ENCODE measurements around the gene EYA3.
A peak's percentile ranks its signal among the peaks of the same experiment; 100 is the strongest.

The EYA3 gene

DNA sequence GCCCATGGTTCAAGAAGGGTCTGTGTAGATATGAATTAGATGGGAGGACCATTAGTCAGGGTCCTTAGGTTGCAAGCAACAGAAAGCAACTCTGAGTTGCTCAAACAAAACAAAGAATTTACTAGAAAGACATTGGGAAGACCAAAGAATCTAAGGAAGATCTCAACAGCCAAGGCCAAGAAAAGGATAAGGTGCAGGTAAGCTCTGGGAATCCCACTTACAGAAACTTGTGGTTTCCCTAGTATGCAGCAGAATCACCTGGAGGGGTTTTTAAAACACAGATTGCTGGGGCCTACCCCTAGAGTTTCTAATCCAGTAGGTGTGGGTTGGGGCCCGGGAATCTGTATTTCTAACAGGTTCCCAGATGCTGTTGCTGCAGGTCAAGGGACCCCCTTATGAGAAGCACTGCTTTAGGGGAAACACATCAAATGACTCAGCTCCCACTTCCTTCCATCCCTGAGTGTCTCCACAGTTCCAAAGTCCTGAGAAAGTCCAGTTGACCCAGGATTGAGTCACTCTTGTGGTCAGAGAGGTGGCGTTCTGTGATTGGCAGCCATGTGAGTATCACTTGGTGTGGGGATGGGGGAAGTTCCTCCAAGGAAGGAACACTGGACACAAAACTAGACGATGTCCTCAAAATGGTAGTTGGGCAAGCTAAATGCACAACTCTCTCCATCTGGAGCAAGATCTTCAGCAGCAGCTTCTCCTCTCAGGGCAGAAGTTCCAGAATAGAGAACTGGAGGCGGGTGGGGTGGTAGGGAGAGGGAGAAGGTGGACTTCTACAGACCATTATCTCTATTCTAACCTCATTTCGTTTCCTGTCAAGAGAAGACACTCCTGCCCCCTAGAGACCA, 24.2 kb upstream of the EYA3 start:
- DNase-seq = peak; percentile 49

DNA sequence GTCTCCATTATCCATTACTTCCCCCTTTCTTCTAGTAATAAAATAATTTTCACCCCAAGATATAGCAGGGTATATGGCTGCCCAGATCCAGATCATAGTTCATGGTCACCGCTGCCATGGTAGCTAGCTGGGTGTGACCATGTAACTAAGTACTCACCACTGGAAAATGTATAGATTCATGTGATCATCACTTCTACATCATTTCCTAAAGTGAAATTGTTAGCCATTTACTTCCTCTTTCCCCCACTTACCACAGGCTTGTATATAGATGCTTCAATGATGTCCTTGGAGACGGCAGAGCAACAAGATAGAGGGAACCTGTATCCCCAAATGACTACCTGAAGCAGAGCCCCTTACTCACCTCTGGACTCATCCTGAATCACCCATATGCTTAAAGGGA, 22.7 kb upstream of the EYA3 start:
- DNase-seq = no peak

DNA sequence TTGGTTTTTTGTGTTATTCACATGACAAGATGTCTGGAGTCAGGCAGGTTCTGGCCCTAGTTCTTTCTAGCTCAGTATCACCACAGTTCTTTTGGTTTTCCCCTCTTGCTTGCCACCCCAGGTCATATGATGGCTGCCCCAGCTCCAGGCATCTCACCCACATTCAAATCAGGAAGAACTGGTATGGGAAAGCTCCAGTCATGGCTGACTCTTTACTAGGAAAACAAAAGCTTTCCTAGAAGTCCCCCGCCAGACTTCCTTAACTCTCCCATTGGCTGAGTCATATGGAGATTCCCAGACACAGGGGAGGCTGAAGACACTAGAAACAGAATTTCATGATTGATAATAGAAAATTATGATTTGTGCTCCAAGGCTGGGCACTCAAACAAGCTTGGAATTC, 22.1 kb upstream of the EYA3 start:
- DNase-seq = peak; percentile 24

DNA sequence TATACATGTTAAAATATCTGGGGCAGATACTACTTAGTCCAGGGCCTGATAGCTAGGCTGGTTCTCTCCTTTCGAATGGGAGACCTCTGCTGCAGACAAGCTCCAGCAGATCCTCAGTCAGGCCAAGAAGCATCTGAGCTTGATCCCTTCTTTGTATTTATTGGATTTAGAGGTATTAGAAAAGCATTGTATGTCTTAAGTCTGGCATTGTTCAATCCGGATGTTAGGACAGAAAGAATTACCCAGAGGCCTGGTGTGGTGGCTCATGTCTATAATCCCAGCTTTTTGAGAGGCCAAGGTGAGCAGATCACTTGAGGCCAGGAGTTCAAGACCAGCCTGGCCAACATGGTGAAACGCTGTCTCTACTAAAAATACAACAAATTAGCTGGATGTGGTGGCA, 21.2 kb upstream of the EYA3 start:
- no peak for DNase-seq

DNA sequence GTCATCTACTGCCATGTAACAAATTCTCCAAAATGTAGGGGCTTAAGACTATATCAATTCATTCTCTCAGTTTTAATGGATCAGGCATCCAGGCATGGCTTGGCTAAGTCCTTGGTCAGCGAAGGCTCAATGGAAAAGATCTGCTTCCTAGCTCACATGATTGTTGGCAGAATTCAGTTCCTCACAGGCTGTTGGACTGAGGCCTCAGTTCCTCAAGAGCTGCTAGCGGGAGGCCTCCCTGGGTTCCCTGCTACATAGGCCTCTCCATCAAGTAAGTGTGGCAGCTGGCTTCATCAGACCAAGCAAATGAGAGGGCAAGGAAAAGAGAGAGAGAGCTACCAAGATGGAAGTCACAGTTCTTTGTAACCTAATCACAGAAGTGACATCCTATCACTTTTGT, 19.6 kb upstream of the EYA3 start:
- no peak for DNase-seq

DNA sequence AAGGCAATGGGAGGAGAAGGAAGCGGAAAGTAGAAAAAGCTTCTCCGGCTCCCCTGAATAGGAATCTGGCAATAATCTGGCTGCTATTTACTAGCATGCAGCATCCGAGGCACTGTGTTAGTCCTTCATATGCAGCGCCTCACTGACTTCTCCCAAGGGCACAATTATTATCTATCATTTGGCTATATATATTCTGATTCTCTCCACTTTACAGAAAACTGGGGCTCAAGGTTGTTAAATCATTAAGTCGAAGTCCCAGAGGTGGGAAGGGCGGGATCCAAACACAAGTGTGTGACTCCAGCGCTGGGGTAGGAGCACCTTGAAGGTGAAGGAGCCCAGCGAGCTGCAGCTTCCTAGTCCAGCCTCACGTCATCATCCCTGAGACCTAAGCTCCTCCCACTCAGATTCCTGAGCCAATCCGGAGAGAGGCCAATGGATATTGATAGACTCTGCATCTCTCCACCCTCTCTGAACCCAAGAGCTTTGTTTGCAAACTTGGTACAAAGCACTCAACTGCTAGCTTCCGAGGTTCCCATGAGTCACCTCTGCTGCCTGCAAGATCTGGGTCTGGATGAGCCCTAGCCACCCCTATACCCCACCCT, 16.6 kb upstream of the EYA3 start:
- peak; percentile 55 for DNase-seq

DNA sequence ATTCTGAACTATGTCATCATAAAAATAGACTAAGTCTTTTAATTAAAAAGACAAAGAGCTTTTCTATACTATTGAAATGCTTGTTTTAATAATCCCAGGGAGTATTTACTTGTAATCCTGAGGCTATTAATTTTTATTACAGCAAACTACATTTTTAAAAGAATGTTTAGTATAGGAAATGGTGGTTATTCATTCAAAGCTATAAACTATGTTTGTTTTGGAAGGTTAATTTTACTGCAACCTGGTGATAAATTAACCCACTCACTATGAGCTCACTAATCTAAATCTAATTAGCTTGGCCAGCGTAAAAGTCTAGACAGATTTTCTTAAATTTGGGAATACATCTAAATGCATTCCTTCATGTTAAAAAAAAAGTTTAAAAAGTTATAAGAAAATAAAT, 13.8 kb upstream of the EYA3 start:
- no peak for DNase-seq

DNA sequence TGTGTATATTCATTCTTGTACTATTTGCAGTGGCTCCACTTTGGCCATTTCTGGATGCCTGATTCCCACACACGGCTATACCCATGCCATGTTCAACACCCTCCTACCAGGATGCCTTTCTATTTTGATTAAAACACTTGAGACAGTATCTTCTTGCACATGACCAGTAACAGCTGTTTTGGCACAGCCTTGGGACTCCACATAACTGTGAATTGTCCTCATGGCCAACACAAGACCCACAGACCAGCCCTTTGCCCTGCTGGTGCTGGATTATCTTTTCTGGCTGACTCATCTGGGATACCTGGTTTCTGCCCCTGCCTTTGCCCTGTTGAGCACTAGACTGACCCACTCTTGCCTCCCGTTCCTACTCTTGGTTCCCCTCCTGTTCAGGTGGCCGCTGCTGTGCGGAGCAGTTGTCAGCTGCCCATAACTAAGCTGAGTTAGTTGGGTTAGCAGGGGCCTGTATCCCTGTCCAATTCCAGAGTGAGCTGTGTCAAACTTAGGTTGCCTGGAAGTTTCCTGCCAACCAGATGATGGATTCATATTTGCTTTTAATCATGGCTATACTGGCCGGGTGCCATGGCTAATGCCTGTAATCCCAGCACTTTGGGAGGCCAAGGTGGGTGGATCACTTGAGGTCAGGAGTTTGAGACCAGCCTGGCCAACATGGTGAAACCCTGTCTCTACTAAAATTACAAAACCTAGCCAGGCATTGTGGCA, 10.8 kb upstream of the EYA3 start:
- no peak for DNase-seq

DNA sequence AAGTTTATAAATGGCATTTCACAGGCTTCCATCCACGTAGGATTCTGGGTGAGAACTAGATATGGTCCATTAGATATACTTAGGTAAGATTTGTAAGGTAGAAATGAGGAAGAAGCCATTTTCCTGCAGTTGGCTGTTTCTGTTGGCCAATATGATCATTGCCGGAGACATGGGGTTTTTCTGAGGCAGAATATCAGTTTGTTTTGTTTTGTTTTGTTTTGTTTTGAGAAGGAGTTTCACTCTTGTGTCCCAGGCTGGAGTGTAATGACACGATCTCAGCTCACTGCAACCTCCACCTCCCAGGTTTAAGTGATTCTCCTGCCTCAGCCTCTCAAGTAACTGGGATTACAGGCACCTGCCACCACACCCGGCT, 8.7 kb upstream of the EYA3 start:
- no peak for DNase-seq

DNA sequence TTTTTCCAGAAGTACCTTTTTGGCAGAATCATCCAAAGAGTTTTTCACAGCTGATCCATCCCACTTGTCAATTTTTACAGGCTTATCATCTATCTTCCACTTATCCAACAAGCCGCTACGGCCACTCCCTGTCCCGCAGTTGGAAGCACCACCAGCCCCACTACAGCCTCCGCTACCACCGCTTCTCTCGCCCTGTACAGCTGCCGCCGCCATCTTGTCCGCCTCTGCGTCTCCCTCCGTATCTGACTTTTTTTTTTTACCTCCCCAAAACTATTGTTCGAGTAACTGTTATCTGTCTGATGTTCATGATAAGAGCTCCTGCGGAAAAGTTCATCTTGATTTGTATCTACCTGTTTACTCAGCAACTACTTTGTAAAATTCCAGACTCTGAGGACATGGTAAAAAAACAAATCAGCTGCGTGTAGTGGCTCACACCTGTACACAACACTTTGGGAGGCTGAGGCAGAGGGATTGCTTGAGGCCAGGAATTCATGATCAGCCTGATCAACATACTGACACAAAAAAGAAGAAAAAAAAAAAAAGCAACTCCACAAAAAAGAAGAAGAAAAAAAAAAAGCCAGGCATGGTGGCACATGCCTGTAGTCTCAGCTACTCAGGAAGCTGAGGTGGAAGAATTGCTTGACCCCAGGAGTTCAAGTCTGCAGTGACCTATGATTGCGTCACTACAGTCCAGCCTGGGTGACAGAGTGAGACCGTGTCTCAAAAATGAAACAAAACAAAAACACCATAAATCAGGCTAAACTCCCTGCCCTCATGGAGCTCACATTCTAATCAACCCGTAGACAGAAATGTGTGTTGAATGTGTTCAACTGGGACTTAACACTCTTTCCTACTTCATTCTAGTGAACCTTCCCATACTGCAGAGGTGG, 8.0 kb upstream of the EYA3 start:
- DNase-seq = no peak

DNA sequence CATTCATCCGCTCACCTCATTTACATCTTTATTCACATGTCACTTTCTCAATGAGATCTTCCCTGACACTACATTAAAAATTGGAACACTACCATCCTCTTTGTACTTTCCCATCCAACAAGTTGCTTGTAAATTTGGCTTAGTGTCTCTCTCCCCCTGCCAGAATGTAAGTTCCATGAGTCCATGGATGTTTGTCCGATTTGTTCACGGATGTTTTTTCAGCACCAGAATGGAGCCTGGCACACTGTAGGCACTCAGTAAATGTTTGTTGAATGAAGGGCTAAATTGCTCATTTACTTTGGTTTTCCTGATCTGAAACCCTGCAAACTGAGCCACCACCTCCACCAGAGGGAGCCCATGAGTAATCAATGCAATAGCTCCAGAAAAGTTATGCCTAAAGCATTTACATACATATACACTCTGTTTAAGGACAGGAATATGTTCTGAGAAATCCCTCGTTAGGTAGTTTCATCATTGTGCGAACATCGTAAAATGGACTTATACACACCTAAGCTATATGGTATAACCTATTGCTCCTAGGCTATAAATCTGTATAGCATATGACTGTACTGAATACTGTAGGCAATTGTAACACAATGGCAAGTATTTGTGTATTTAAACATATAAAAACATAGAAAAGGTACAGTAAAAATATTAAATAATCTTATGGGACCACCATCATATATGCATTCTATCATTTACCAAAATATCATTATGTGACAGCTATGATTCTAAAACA, 2.8 kb upstream of the EYA3 start:
- peak; percentile 59 for DNase-seq

DNA sequence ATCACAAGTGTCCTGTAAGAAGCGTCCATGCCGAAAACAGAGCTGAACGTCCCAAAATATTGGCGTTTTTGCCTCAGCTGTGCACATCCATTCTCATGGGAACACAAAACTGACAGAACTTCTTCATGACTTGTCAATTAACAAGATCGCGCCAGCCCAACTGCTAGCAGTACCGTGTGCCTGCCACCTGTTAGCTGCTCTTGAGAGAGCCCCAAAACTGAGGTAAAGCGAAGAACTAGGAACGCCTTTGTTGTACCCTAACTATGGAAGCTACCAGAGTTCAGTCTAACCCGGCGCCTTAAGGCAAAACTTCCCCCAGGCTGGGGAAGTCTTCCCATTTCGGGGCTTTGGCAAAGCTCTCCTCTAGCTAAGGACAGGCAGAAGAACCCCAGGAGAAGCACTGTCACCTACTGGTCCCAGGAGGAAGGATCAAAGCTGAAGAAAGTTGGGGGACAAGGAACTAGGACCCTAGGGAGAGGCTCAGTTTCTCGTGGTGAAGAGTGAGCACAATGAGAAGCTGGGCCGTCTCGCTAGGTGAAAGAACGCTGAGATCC, 719 bp downstream of the EYA3 start:
- no peak for DNase-seq

DNA sequence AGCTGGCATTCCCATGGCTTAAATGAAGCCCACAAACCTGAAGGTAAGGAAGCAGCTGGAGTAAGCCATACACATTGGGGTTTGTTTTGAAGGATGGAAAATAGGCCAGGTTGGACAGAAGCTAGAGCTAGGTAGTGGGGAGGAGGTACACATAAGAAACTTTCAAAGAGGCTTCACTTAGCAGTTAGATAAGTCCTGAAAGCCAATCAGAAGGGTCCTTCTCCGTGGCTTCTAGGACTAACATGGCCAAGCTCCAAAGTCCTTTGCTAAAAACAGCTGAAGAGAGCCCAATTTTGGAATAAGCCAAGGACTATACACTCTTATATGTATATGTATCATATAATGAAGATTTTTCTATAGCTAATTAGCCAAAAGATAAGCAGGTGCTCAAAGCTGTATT, 1.8 kb downstream of the EYA3 start:
- DNase-seq = no peak

DNA sequence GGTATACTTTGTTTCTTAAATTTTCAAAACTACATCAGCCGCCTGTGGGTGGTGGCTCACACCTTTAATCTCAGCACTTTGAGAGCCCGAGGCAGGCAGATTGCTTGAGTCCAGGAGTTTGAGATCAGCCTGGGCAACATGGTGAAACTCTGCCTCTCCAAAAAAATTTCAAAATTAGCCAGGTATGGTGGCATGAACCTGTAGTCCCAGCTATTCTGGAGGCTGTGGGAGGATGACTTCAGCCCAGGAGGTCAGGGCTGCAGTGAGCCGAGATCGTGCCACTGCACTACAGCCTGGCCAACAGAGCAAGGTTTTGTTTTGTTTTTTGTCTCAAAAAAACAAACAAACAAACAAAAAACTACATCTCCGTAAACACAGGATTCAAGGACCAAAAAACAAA, 3.3 kb downstream of the EYA3 start:
- DNase-seq = no peak

DNA sequence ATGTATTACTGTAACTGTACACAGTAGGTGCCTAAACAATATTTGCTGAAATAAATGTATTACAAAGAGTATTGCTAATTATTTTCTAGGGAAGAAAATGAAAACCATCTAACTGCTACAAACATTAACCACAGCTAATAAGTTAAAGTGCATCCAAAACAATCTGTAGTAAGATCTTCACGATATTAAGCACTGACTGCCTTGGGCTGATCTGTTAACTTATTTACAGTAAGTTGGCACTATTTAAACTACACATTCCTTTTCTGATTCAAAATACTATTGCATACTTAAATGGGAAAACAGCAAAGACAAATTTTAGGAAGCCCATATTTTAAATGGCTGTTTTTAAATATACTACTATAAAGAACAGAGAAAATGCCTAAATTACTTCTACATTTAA, 4.5 kb downstream of the EYA3 start:
- DNase-seq = no peak

DNA sequence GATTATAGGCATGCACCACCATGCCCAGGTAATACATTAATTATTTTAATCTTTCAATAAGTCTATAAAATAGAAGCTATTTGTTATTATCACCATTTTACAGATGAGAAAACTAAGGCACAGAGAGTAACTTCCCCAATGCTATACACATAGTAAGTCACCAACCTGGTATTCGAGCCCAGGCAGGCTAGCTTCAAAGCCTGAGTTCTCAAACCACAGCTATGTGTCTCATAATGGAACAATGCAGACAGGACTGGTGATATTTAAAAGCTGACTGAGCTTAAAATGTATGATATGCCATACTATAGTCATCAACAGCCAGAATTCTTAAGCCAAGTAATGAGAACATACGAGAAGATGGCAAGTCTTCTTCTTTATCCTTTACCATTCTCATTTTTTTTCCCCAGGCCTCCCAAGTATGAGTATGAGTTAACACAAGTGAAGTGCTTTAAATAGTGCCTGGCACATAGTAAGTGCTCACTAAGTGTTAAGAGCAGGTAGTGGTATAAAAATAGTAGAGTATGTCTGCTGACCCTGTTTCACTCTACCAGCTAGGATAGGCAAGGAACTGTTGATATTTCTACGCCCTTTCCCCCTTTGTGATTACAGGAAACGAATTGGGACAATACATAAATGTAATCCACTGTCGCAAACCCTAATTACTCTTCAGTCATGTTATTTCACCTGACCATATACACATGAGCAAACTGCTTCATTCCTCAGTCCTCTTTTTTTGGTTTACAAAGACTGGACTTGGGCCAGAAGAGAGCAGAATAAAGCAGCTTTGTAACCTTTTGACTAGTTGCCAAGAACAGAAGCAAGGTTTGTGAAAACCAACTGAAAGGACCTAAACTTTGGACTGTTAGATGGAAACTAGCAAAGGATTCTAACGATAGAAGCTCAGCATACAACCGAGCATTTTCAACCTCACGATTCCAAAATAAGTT, 9.5 kb downstream of the EYA3 start:
- peak; percentile 82 for DNase-seq

DNA sequence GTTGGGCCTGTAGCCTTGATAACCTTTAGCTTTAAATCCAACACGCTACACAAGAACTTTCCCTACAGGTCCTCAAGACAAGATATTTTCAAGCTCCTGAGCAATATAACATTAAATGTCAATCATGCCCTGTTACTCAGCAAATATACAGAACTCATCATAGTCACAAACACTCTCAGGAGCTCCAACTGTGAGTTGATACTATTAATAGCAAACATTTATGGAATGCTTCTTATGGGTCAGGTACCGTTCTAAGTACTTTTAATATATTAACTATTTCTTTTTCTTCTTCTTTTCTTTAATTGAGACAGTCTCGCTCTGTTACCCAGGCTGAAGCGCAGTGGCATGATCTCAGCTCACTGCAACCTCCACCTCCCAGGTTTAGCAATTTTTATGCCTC, 10.1 kb downstream of the EYA3 start:
- DNase-seq = no peak

DNA sequence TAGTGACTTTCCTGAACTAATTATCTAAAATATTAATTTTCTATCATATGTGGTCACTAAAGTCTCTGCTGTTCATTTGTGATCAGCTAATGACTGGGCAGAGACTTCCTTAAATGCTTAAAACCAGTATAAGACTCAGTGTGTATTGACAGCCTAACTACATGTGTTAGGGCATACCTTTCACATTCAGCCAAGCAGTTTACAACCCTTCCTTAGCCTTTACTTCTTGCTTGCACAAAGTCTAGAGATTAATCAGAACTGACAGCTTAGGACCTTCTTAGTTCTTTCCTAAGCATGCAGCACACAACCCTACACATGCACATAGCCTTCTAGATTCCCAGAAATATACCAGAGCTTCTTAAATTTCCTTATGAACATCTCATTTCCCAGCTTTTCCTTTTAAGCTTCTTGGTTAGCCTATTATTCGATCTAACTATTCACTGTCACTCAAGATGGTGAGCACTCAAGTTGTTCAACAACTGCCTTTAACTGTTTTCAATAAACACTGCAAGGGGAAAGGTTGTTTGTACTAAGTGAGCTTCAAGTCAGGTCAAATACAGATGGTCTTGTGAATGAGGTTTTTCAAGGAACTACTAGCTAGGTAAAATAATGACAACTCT, 13.4 kb downstream of the EYA3 start:
- DNase-seq = no peak

DNA sequence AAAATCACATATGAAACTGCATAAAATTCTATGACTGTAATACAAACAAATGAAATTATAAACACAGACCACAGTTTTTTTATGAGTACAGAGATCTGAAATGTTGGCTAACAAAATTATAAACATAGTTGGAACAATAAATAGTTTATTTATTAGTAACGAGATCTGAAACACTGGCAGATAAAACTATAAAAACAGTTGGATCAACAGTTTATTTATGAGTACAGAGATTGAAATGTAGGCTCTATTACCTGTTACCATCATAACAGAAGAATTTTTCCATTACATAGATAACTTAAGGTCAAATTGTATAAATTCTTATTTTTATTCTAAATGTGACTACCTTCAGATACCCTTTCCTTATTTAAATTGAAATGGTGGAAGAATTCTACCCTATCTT, 14.5 kb downstream of the EYA3 start:
- no peak for DNase-seq

DNA sequence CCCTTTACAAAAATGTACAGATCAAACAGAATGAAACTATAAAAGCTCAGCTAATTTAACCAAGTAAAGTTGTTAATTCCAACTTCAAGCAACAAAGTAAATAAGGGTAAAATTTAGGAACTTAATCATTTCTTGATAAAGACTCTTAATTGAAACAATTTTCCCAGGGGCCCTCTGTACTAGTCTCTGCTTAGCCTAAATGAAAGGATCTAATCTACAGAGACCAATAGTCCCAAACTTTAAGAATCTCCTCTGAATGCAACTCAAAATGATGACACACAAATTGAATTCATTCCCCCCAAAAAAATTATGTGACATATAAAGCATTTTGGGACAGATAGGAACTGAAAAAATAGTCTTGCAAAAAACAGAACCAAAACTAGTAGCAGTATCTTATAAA, 16.6 kb downstream of the EYA3 start:
- no peak for DNase-seq

All from fibroblast of upper back skin (primary cell).